Skin of body (tissue), 2 donors: ENCODE measurements around the gene GSC. TPM values are rescaled to one million over a fixed set of nuclear protein-coding genes. Genes with fewer than 3 reads are reported as not detected.
"Not testable (repeated sequence)": the region's sequence is repeated elsewhere in the genome, so short reads cannot be mapped to it uniquely, and the experiment has no call there.

Source experiments
- DNase-seq: peaks from one replicate; lab custom pipeline; 2025; lab: John Stamatoyannopoulos, UW
- total RNA-seq: library from RNA; depleted of rRNA; stranded (reverse); fragments of >200 nt; gene quantifications from one replicate; pipeline ENCODE4 v1.2.3, GENCODE V29; 2014

Gene GSC
- total RNA-seq, 1 donor from 2014 or later, result 0.99 TPM

DNA sequence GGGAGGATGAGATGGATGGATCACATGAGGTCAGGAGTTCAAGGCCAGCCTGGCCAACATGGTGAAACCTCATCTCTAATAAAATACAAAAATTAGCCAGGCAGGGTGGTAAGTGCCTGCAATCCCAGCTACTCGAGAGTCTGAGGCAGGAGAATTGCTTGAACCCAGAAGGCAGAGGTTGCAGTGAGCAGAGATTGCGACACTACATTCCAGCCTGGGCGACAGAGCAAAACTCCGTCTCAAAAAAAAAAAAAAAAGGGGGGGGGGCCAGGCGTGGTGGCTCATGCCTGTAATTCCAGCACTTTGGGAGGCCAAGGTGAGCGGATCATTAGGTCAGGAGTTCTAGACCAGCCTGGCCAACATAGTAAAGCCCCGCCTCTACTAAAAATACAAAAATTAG lies 22.8 kb downstream of the GSC start:
- not testable (repeated sequence) for DNase-seq

DNA sequence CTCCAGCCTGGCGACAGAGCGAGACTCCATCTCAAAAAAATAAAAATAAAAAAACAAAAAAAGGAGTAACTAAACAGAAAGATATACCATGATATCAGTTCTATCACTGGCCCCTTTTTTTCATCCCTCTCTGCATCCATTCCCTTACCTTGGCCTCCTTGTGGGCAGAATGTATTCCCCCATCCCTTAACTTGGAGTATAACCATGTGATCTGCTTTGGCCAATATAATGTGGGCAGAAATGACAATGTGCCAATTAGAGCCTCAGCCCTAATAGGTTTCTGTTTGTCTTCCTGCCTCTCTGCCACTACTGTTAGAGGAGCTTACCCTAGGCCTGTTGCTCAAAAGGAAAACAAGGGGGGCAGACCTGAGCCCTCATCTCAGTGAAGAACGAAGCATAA lies 23.8 kb downstream of the GSC start:
- no peak for DNase-seq

DNA sequence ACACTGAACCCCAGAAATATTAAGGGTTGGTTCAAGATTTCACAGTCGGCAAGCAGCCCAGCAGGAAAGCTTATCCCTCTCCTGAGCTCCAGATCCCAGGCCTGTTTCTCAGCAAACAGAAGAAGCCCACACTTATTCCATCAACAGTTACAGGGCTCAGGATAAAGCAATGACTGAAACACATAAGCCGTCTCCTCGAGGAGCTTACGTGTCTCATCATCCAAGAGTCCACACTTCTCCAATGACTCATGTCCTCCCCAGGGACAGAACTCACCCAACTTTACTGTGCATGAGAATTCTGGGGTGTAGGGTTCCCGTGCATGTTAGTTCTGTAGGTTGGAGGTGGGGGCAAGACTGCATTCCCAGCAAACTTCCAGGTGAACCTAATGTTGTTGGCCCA lies 31.2 kb downstream of the GSC start:
- no peak for DNase-seq

DNA sequence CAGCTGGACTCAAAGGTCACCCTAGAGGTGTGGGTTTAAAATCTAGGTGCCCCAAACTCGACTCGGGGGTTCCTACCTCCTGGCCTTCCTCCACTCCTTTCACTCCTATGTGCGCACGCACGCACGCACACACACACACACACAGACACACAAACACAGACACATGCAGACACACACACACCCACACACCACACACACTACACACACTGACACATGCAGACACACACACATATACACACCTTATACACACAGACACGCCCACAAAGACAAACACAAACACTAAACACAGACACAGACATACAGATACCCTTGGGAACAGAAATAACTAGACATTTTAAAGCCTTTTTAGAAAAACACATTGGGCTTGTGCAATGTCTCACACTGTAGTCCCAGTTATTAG lies 31.8 kb downstream of the GSC start:
- no peak for DNase-seq

DNA sequence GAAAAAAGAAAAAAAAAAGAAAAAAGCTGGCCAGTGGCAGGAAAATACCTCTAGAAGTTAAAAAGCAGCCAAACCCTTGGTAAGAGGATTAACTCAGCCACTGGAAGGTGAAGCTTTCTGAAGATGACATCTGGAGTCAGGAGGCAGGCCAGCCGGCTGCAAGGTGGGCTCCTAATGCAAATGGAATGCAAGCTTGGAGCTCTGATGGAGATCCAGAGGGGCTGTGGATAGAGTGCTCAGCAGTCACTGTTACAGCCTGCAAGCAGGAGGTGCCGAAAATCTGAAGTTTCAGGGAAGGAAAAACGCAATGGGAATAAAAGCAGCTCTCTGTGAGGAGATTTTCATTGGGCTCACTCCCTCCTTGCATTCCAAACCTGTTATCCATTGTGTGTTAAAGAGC lies 41.0 kb downstream of the GSC start:
- no peak for DNase-seq

DNA sequence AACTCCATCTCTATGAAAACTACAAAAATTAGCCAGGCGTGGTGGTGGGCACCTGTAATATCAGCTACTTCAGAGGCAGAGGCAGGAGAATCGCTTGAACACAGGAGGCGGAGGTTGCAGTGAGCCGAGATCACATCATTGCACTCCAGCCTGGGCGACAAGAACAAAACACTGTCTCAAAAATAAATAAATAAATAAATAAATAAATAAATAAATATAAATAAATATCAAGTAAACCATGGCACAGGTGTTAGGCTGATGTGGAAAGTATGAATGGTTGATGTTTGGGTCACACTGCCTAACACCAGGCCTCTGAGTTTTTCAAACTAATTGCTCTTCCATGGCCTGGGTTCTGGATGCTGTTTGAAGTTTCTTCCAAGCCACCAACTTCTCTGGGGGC lies 41.5 kb downstream of the GSC start:
- DNase-seq, result not testable (repeated sequence)

DNA sequence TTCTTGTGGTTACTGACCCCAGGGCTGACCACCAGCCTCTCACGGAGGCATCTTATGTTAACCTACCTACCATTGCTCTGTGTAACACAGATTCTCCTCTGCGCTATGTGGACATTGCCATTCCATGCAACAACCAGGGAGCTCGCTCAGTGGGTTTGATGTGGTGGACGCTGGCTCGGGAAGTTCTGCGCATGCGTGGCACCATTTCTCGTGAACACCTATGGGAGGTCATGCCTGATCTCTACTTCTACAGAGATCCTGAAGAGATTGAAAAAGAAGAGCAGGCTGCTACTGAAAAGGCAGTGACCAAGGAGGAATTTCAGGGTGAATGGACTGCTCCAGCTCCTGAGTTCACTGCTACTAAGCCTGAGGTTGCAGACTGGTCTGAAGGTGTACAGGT lies 43.3 kb downstream of the GSC start:
- not testable (repeated sequence) for DNase-seq

DNA sequence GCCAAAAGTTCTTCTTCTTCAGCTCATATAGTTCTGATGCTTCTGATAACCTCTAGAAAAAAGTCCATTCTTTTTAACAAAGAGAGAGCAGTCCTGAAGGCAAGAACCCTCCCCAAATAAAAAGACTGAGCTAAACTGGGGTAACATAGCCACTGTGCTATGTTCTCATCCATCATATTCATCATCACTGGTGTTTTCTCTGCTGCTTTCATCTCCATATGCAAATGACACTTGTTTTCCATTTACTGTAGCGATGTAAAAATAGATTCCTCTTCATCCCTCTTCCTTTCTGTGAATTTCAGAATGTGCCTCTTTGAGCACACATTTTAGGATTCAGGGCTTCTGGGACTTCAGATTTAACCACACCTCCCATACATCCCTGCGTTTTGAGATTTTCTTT lies 44.9 kb downstream of the GSC start:
- DNase-seq, result no peak

DNA sequence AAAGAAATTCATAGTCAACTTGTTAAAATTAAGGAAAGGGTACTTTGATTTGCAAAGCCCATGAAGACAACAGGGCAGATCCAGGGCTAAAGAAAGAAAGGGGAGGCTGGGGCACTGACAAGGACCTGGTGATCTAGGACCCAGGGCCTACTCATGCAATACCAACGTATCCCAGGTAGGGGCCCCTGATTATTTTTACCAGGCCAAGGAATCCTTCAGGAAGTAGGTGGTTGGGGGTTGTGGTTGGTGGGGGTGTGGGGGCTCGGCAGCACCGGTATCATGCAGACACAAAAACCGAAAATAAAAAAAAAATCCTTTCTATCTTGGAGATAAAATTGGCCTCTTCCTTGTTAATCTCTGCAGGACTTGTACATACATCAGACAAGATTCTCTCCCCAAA lies 47.5 kb downstream of the GSC start:
- DNase-seq, result no peak

Other genes with a start within 250 kb of the GSC start
- gene SERPINA4, start 208.7 kb downstream of the GSC start, total RNA-seq, result 0.49 TPM
- gene SERPINA5, start 188.7 kb downstream of the GSC start, total RNA-seq, result 0.20 TPM
- 14.0 TPM for gene SERPINA3, start 157.7 kb downstream of the GSC start, total RNA-seq